ENCODE measurements around the gene ZNF688.

- TF ChIP-seq CTCF (IDR thresholded peaks at IDR 0.05) (no peak), POLR2A (IDR thresholded peaks at IDR 0.05) (no peak)
These were observed 19.7 kb downstream of the ZNF688 start for GRCh38 chr16:30551781-30552180.
